CD4-positive, alpha-beta T cell treated with Interleukin-17A for 1 hour (primary cell): Measurements from ENCODE around the gene CCDC86.
"Not testable (repeated sequence)": the region's sequence is repeated elsewhere in the genome, so short reads cannot be mapped to it uniquely, and the experiment has no call there.

ENCODE experiments used
- DNase-seq: peaks from one replicate; pipeline ENCODE4 v3.0.0-alpha.2; 2020

Gene CCDC86, protein sequence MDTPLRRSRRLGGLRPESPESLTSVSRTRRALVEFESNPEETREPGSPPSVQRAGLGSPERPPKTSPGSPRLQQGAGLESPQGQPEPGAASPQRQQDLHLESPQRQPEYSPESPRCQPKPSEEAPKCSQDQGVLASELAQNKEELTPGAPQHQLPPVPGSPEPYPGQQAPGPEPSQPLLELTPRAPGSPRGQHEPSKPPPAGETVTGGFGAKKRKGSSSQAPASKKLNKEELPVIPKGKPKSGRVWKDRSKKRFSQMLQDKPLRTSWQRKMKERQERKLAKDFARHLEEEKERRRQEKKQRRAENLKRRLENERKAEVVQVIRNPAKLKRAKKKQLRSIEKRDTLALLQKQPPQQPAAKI

GRCh38 chr11:60841797-60842667 lies at the start of gene CCDC86:
TSS of gene CCDC86 (plus strand) at chr11:60842113. CDS start at chr11:60842125, 12 bp downstream.
- peak; percentile 98 for DNase-seq

DNA sequence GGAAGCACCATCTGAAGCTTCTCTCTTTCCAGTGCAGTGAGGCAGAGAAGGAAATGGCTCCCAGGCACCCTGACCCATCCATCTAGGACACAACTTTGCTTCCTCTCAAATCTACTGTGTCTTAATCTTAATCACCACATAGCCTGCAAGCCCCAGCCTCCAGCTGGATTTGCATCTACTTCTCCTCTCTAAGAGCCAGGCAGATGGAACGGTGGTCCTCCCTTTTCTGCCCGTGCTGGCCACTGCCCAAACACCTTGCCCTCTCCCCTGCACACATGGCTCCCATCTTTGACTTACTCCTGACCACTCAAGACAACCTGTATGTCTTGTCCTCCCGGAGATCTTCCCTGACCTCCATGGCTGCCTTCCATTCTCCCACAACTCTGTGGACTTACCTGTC lies 49.4 kb upstream of the CCDC86 start:
- no peak for DNase-seq

DNA sequence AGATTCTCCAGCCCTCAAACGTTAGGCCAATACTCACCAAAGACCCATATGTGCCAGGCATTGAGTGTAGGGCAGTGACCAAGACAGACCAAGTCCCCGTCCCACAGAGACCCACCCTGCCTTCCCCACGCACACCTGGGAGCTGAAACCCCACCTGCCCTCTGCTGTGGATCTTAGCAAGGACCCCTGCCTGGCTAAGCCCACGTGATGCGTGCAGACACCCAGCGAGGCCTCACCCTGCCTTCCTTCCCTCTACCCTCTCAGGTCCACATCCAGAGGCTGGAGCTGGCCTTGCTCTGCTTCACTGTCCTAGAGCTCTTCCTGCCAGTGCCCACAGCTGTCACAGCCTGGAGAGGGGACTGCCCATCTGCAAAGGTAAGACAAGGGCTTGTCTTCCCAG lies 46.6 kb upstream of the CCDC86 start:
- DNase-seq, result no peak

DNA sequence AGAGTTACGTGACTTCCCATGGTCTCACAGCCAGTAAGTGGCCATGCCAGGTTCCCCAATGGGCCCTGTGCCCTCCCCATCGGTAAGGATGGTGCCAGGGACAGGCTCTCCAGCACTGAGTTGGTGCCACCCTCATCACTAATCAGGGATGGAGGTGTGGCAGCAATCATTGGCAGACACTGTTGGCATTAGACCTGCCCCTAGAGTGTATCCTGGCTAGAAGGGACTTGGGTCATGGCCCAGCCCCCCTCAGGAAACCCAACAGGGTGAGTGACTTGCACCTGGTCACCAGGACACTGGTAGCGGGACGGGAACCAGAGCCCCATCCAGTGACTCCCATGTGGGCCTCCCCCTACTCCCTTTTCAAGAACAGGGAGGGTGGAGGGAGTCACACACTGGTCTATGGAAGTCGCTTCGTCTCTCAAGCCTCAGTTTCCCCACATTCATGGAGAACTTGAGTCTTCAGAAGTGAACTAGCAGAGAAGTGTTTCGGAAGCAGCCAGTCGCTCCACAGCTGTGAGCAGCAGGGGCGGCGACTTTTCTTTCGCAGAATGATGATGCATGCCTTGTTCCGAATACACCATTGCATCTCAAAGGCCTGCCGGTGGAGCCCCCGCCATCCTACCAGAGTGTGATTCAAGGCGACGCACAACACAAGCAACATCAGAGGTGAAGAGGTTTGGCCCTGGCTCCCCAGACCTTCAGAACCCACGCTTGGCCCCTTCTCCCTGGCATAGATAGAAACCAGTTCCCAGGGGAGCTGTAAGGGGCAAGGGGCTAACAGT lies 43.9 kb upstream of the CCDC86 start:
- no peak for DNase-seq

DNA sequence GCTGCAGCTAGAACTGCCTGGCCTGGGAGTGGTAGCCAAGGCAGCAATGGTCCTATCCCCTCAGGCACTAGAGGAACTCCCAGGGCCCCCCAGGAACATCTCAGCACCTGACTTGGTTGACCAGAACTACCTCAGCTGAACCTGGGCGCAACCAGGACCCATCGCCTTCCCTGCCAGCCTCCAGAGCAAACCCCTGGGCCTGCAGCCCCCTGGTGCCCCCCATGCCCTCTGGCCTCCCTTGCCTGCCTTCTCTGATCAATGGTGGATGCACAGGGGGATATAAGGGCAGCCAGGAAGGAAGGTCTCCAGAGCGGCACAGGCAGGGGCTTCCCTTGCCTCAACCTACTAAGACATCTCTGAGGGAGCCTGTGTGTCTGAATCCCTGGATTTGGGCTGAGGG lies 43.3 kb upstream of the CCDC86 start:
- DNase-seq, result no peak

DNA sequence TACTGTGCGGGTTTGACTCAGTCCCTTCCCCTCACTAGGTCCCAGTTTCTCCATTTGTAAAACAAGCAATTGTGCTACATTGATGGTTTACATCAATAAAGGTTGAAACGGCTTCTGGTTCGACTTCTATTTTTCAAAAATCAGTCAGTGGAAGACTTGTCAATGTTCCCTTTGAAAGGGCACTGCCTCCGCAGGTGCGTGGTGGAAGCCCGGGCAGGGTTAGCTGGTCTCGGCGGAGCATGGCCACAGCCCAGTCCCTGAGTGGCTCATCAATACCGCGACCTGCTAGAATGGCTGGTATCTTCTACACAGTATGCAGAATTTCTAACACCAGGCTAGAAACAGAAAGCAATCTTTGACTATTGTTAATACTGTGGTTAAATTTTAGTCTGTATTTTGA lies 40.7 kb upstream of the CCDC86 start:
- no peak for DNase-seq

GRCh38 chr11:60803273-60803936 lies 38.5 kb upstream of the CCDC86 start:
- DNase-seq, result no peak

GRCh38 chr11:60809249-60809648 lies 32.7 kb upstream of the CCDC86 start:
- DNase-seq, result no peak

DNA sequence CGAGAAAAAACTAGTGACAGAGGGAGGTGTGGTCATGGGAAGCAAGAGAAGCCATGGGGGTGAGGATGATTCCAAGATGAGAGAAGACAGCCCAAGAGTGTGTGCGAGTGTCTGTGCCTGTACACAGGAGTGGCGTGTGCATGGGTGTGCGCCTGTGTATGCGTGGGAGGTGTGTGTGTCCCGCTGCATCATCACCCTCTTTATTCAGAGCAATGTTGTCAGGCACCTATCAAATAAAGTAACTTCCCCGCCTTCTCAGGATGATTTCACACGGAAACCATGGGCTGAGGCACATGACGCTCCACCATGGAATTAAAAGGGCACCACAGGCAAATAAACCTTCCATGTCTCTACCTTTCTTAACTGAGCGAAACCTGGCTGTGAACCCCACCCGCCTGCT lies 32.2 kb upstream of the CCDC86 start:
- DNase-seq, result no peak

DNA sequence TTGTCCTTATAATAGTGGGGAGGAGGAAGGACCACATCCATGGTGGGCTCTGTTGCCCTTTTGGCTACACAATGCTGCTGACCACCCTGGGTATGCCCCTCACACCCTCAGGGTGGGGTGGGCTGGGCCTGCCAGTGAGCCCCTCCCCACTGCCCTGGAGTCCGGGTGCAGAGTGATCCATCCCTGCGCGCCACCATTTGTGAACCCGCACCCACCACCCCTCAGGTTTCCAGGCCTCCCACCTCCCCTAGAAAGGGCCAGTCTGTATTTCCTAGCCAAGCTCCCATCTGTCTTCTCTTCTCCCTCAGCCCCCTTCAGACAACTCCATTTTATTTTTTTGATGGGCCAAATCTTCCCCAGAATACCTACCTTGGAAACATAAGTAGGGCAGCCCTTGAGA lies 31.8 kb upstream of the CCDC86 start:
- DNase-seq, result no peak

DNA sequence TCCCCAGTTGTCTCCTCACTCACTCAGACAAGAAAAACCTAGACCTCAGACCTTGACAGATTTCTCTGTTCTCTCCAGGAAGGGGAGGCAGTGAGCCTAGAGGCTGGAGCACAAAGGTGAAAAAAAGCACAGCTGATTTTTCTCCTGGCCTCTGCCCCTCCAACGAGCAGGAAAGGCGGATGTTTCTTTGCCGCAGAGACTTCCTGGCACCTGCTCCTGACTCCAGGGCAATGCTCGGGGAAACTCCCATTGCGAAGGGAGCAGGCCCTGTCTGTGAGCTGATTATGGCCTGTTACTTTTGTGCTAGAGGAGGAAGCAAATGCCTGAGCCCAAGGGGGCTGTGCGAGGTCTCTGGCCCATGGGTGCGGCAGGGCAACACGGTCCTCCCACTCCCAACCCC lies 31.3 kb upstream of the CCDC86 start:
- no peak for DNase-seq

DNA sequence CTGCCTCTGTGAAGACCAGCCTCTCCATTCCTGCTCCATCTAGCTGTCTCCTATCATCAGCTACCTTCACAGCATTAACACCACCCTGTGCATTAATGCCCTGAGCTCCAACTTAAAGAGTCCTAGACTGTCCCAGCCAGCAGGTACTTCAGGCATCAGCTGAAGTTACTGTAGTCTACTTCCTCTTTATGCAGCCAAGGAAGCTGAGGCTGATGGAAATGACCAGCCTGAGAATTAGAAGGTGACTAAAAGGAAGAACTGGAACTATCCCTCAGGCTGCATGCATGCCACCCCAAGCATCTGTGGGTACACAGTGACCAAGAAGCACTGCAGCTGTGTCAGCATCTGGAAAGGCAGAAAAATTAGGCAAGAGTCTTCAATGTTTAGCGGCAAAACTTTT lies 28.6 kb upstream of the CCDC86 start:
- no peak for DNase-seq

DNA sequence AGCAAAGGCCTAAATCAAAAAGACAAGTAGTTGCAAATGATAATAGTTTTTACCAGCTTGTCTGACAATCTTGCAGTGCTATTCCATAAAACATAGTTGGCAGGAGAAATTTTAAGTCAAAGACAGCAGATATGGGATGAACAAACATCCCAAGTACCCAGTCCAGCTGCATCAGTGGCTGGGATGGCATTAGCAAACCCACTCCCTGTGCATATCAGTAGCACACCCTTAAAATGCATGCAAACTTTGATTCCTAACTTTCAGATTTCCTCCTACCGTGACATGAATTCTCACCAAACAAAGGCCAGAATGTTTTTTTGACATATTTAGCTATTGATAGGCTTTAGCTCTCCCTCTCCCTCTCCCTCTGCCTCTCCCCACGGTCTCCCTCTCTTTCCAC lies 27.8 kb upstream of the CCDC86 start:
- DNase-seq, result no peak

GRCh38 chr11:60816590-60817157 lies 25.2 kb upstream of the CCDC86 start:
- DNase-seq, result no peak

DNA sequence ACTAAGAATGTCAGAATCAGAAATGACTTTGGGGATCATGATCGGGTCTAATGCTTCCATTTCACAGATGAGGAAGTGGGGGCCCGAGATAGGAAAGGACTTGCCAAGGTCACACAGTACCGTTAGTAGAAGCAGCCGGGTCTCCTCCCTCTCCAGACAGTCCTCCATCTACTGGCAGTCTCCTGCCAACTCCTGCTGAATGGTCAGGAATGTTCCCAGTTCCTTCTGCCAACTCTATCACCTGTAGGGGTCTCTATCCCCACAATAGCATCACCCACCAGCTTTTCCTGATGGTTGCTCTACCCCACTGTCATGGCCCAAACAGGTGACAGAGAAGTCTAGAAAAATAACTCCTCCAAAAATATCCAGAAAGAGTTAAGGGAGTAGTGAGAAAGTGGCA lies 23.9 kb upstream of the CCDC86 start:
- DNase-seq, result no peak

DNA sequence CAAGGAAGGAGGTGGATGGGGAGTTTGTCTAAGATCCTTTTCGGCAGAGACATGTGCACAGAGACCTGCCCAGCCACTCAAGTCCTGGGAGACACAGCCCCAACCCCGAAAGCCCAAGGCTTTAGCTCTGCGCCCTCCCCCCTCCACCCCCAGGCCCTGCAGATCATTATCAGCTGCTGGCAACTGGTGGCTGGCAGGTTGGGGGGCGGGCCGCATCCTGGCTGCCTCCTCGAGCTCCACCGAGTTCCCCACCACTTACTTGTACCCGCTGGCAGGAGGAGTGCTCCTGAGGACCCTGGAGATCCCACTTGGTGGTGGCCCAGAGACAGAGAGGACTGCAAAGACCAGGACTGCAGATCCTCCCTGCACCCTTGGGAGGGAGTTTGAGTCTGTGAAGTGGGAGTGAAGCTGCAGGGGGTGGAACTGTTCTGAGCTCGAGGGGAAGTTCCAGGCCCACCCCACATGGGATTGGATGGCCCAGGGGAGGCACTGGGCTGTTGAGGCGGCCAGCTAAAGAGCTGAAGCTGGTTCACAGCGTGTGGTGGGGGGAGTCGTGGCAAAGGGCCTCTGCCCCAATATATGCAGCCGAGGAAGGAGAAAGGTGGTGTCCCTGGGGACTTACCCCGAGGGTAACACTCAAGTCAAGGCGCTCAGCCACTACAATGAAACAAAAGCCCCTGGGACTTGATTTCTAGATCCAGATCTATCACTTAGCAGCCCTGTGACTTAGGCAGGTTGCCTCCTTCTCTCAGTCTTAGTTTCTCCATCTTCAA lies 19.9 kb upstream of the CCDC86 start:
- no peak for DNase-seq

GRCh38 chr11:60823745-60824306 lies 18.1 kb upstream of the CCDC86 start:
- DNase-seq, result not testable (repeated sequence)

- DNase-seq, result no peak
Observed at GRCh38 chr11:60825118-60825517, 16.8 kb upstream of the CCDC86 start.

- no peak for DNase-seq
Observed at GRCh38 chr11:60825790-60826189, 16.1 kb upstream of the CCDC86 start.

GRCh38 chr11:60830478-60831142 lies 11.3 kb upstream of the CCDC86 start:
- no peak for DNase-seq

DNA sequence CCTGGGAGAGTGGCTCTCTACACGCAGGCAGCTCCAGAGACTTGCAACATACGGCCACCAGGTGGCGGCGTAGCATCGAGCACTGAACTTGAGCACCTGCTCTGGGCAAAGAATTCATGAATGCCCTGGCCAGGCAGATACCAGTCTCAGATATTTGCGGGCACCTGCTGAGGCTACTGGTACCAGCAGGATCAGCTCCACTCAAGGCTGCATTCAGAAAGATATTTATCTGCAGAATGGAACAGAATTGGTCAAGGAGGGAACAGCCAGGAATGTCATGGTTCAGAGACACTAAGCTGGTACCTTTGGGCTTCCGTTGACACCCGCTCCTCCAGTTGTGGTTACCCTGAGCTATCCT lies 10.8 kb upstream of the CCDC86 start:
- DNase-seq, result peak; percentile 77
